A549 (cell line): ENCODE data around the gene ATG5. TPM values are rescaled to one million over a fixed set of nuclear protein-coding genes. Genes with fewer than 3 reads are reported as not detected.

ENCODE experiments used
- ATAC-seq, 2 experiments: fragments of 200-7000 bp in 1 of 2; fragments of >200 bp in 1 of 2; cut with Nextera tagmentation in 1 of 2; cut with Tn5 transposase in 1 of 2; 3 replicates each; pipeline versions ENCODE4 v1.8.0 to v1.9.1; 2018 to 2020; ENCODE audit warnings: mild to moderate bottlenecking in 1 of 2, moderate library complexity in 1 of 2
- CTCF ChIA-PET: fragments of 300-600 bp; sonication (Branson Sonifier 250); formaldehyde crosslinking; extraction: SDS; loops from one replicate; lab custom pipeline; 2021; ENCODE audit warnings: antibody characterized with exemption, inconsistent platforms; lab: Yijun Ruan, JAX
- POLR2A ChIA-PET: fragments of 350-600 bp; formaldehyde crosslinking; extraction: SDS; loops from one replicate; lab custom pipeline; 2021; ENCODE audit warnings: antibody characterized with exemption, inconsistent platforms; lab: Yijun Ruan, JAX
- DNase-seq, 2 experiments: peaks; one replicate each; pipeline versions ENCODE4 v3.0.0 to v3.0.0-alpha.2; 2011 to 2016; ENCODE audit warnings: low read depth in 1 of 2, low spot score in 1 of 2
- FAIRE-seq: peaks from 2 replicates; lab custom pipeline; 2011; peaks lifted over from hg19 to GRCh38; lab: Jason Lieb, UNC
- H3K27ac ChIP-seq, 2 experiments: fragments of >200 bp; sonication (Bioruptor Twin); formaldehyde crosslinking; 3 replicates each; pipeline ENCODE4 v1.5.1; 2016 to 2017
- H3K4me1 ChIP-seq: fragments of >200 bp; sonication (Bioruptor Twin); formaldehyde crosslinking; 3 replicates; pipeline ENCODE4 v1.6.1; 2016
- H3K4me2 ChIP-seq: fragments of >200 bp; sonication (Bioruptor Twin); formaldehyde crosslinking; 3 replicates; pipeline ENCODE4 v1.6.1; 2016
- H3K4me3 ChIP-seq: fragments of >200 bp; sonication (Bioruptor Twin); formaldehyde crosslinking; 3 replicates; pipeline ENCODE4 v1.5.1; 2016
- H3K9me3 ChIP-seq: fragments of >200 bp; sonication (Bioruptor Twin); formaldehyde crosslinking; 3 replicates; pipeline ENCODE4 v1.6.1; 2016
- BHLHE40 ChIP-seq: IDR thresholded peaks from 2 replicates; pipeline ENCODE4 v1.6.1; 2012; ENCODE audit warnings: low read depth, low read length, inconsistent platforms
- CBX2 ChIP-seq: fragments of 200-600 bp; sonication (generic); IDR thresholded peaks from 2 replicates; pipeline ENCODE4 v1.6.1; 2016; ENCODE audit warnings: low read depth, mild to moderate bottlenecking, borderline replicate concordance
- CHD2 ChIP-seq: fragments of 150-350 bp; IDR thresholded peaks from 2 replicates; pipeline ENCODE4 v1.6.1; 2014; ENCODE audit warnings: low read length; ENCODE audit not compliant: partially characterized antibody
- CHD4 ChIP-seq: fragments of 200-600 bp; sonication (generic); IDR thresholded peaks from 2 replicates; pipeline ENCODE4 v1.6.1; 2016; ENCODE audit warnings: antibody characterized with exemption, mild to moderate bottlenecking, borderline replicate concordance
- EHF ChIP-seq: fragments of 250-450 bp; sonication (Bioruptor Pico); IDR thresholded peaks from 2 replicates; pipeline ENCODE4 v1.5.0; 2020; ENCODE audit warnings: mild to moderate bottlenecking
- EP300 ChIP-seq, 2 experiments: fragments of >200 bp; sonication (Bioruptor Twin); formaldehyde crosslinking; IDR thresholded peaks; 2 replicates in 1 of 2; 3 replicates in 1 of 2; pipeline ENCODE4 v1.6.1; 2016 to 2017
- ESRRA ChIP-seq: fragments of 150-350 bp; IDR thresholded peaks from 2 replicates; pipeline ENCODE4 v1.6.1; 2014; ENCODE audit warnings: mild to moderate bottlenecking, low read length, borderline replicate concordance
- FOSB ChIP-seq: fragments of 250-450 bp; sonication (Bioruptor Pico); IDR thresholded peaks from 2 replicates; pipeline ENCODE4 v1.5.0; 2020; ENCODE audit warnings: mild to moderate bottlenecking, moderate library complexity
- FOSL2 ChIP-seq, 2 experiments: fragments of 450-650 bp in 1 of 2; fragments of >200 bp in 1 of 2; sonication (Bioruptor Twin) in 1 of 2; formaldehyde crosslinking; IDR thresholded peaks; 2 replicates each; pipeline versions ENCODE4 v1.5.0 to v1.6.1; 2016 to 2020; ENCODE audit warnings: mild to moderate bottlenecking in 1 of 2, moderate library complexity in 1 of 2
- FOXS1 ChIP-seq: fragments of 250-450 bp; sonication (Bioruptor Pico); IDR thresholded peaks from 2 replicates; pipeline ENCODE4 v1.5.0; 2020; ENCODE audit warnings: mild to moderate bottlenecking, moderate library complexity
- GATA3 ChIP-seq: IDR thresholded peaks from 2 replicates; pipeline ENCODE4 v1.6.1; 2012; ENCODE audit warnings: borderline replicate concordance
- HES2 ChIP-seq: fragments of >200 bp; sonication (Bioruptor Twin); formaldehyde crosslinking; IDR thresholded peaks from 2 replicates; pipeline ENCODE4 v1.6.1; 2016
- HEYL ChIP-seq: fragments of 250-450 bp; sonication (Bioruptor Pico); IDR thresholded peaks from 2 replicates; pipeline ENCODE4 v1.8.0; 2021; ENCODE audit warnings: mild to moderate bottlenecking, moderate library complexity
- HOXB13 ChIP-seq: fragments of 250-450 bp; sonication (Bioruptor Pico); IDR thresholded peaks from 2 replicates; pipeline ENCODE4 v1.5.0; 2020; ENCODE audit warnings: low read depth, mild to moderate bottlenecking, moderate library complexity
- HOXB5 ChIP-seq: fragments of 250-450 bp; sonication (Bioruptor Pico); IDR thresholded peaks from 2 replicates; pipeline ENCODE4 v1.5.0; 2020; ENCODE audit warnings: mild to moderate bottlenecking, moderate library complexity
- JUN ChIP-seq, 2 experiments: fragments of >200 bp; sonication (Bioruptor Twin); formaldehyde crosslinking; IDR thresholded peaks; 2 replicates in 1 of 2; 3 replicates in 1 of 2; pipeline ENCODE4 v1.6.1; 2016 to 2017
- JUNB ChIP-seq: fragments of >200 bp; sonication (Bioruptor Twin); formaldehyde crosslinking; IDR thresholded peaks from 2 replicates; pipeline ENCODE4 v1.6.1; 2016
- KDM1A ChIP-seq: fragments of 200-600 bp; sonication (generic); IDR thresholded peaks from 2 replicates; pipeline ENCODE4 v1.6.1; 2016; ENCODE audit warnings: low read depth, mild to moderate bottlenecking
- KDM5A ChIP-seq: fragments of 200-600 bp; sonication (generic); IDR thresholded peaks from 2 replicates; pipeline ENCODE4 v1.6.1; 2016; ENCODE audit warnings: antibody characterized with exemption, mild to moderate bottlenecking
- MAFK ChIP-seq: fragments of 450-650 bp; IDR thresholded peaks from 2 replicates; pipeline ENCODE4 v1.6.1; 2014; ENCODE audit not compliant: partially characterized antibody
- NFE2L2 ChIP-seq: fragments of 150-350 bp; conservative IDR thresholded peaks from 2 replicates; pipeline ENCODE4 v1.6.1; 2014; ENCODE audit warnings: low read length
- PHF8 ChIP-seq: fragments of 200-600 bp; sonication (generic); IDR thresholded peaks from 2 replicates; pipeline ENCODE4 v1.6.1; 2016; ENCODE audit warnings: low read depth, mild to moderate bottlenecking, antibody characterized with exemption, moderate library complexity, borderline replicate concordance
- POLR2AphosphoS2 ChIP-seq: conservative IDR thresholded peaks from 2 replicates; pipeline ENCODE4 v1.6.1; 2012; ENCODE audit warnings: low read length, improper control_type of control experiment, inconsistent platforms
- RAD21 ChIP-seq, 2 experiments: fragments of >200 bp in 1 of 2; sonication (Bioruptor Twin) in 1 of 2; formaldehyde crosslinking in 1 of 2; IDR thresholded peaks in 1 of 2; conservative IDR thresholded peaks in 1 of 2; 2 replicates in 1 of 2; 3 replicates in 1 of 2; pipeline ENCODE4 v1.6.1; 2012 to 2018; ENCODE audit warnings: inconsistent platforms in 1 of 2
- RARB ChIP-seq: fragments of 250-450 bp; sonication (Bioruptor Pico); IDR thresholded peaks from 2 replicates; pipeline ENCODE4 v1.8.0; 2021; ENCODE audit warnings: mild to moderate bottlenecking, moderate library complexity
- SMC3 ChIP-seq: fragments of >200 bp; sonication (Bioruptor Twin); formaldehyde crosslinking; IDR thresholded peaks from 3 replicates; pipeline ENCODE4 v1.6.1; 2018; ENCODE audit warnings: inconsistent platforms
- SREBF2 ChIP-seq: fragments of 450-650 bp; IDR thresholded peaks from 2 replicates; pipeline ENCODE4 v1.6.1; 2014; ENCODE audit warnings: mild to moderate bottlenecking, moderate library complexity
- TFCP2L1 ChIP-seq: fragments of 250-450 bp; sonication (Bioruptor Pico); IDR thresholded peaks from 2 replicates; pipeline ENCODE4 v1.5.0; 2021; ENCODE audit warnings: mild to moderate bottlenecking
- ZC3H11A ChIP-seq: fragments of 450-650 bp; IDR thresholded peaks from 2 replicates; pipeline ENCODE4 v1.6.1; 2014; ENCODE audit warnings: antibody characterized with exemption, mild to moderate bottlenecking
- WGBS: methylation state at CpG from one replicate; pipeline ENCODE4 v1.1.6; 2017; ENCODE audit errors: missing lambda C conversion rate; 5-methylcytosine and 5-hydroxymethylcytosine counted together
- polyA plus RNA-seq, 4 experiments: library from polyadenylated mRNA; depleted of rRNA in 3 of 4; stranded (reverse); fragments of >200 nt; fragmentation: RNase III in 1 of 4; extraction: RNeasy Plus Mini Kit Qiagen cat#74134 plus additional on column Dnase treatment in 1 of 4; gene quantifications; 2 replicates in 3 of 4; 3 replicates in 1 of 4; pipeline ENCODE4 v1.2.3, GENCODE V29; 2011 to 2017
- TF ChIP-seq, protein P1 (sequence below): IDR thresholded peaks from 2 replicates; pipeline ENCODE4 v1.6.1; 2012
- TF ChIP-seq, protein P2 (sequence below): IDR thresholded peaks from 2 replicates; pipeline ENCODE4 v1.6.1; 2012; ENCODE audit warnings: low read depth, borderline replicate concordance
- TF ChIP-seq, protein P3 (sequence below): fragments of >200 bp; sonication (Bioruptor Twin); formaldehyde crosslinking; IDR thresholded peaks from 3 replicates; pipeline ENCODE4 v1.6.1; 2016

ATG5 gene
- polyA plus RNA-seq, 2 of the 4 experiments (the other 2 are of a cell fraction), result 26.6 to 53.5 TPM

- FAIRE-seq, result no peak
- no peak overlapping the region for H3K4me2 ChIP-seq
- CTCF ChIA-PET, result interaction anchor here (1.6 kb wide), 1 partner anchor 13 kb away, joined by 3 read pairs; no protein-coding TSS in a partner anchor
- DNase-seq, result no peak
- H3K27ac ChIP-seq, result no peak overlapping the region
- no peak overlapping the region for H3K4me3 ChIP-seq
- no peaks in the 10 kb centered on the region for H3K9me3 ChIP-seq
- ATAC-seq, result no peak
- TF ChIP-seq, protein P1, sequence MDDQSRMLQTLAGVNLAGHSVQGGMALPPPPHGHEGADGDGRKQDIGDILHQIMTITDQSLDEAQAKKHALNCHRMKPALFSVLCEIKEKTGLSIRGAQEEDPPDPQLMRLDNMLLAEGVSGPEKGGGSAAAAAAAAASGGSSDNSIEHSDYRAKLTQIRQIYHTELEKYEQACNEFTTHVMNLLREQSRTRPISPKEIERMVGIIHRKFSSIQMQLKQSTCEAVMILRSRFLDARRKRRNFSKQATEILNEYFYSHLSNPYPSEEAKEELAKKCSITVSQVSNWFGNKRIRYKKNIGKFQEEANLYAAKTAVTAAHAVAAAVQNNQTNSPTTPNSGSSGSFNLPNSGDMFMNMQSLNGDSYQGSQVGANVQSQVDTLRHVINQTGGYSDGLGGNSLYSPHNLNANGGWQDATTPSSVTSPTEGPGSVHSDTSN, result no peak
- no peak for TF ChIP-seq SMC3
- TF ChIP-seq RAD21 (conservative IDR thresholded peaks at IDR 0.05 in 1 of 2, IDR thresholded peaks at IDR 0.05 in 1 of 2), result no peak
- TF ChIP-seq ESRRA, result no peak
- no peak for TF ChIP-seq NFE2L2
- no peak for TF ChIP-seq POLR2AphosphoS2
- no peak for TF ChIP-seq GATA3
- TF ChIP-seq SREBF2, result no peak
- TF ChIP-seq KDM1A, result no peak
- no peak for TF ChIP-seq JUN (IDR thresholded peaks at IDR 0.05)
- TF ChIP-seq PHF8, result no peak
- TF ChIP-seq CHD2, result no peak
- TF ChIP-seq KDM5A, result no peak
- TF ChIP-seq, protein P2, sequence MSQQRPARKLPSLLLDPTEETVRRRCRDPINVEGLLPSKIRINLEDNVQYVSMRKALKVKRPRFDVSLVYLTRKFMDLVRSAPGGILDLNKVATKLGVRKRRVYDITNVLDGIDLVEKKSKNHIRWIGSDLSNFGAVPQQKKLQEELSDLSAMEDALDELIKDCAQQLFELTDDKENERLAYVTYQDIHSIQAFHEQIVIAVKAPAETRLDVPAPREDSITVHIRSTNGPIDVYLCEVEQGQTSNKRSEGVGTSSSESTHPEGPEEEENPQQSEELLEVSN, result no peak
- no peak for TF ChIP-seq CBX2
- no peak for TF ChIP-seq FOSB
- no peak for TF ChIP-seq TFCP2L1 (CRISPR knock-in tag)
- no peak for TF ChIP-seq FOXS1 (CRISPR knock-in tag)
- TF ChIP-seq HOXB5 (CRISPR knock-in tag), result no peak
- TF ChIP-seq JUNB, result no peak
- H3K4me1 ChIP-seq, result peaks cover 5% of the 10 kb centered on the region; the same call in 1 of the 3 replicates
- POLR2A ChIA-PET, result no interaction called here
- WGBS, result 71% methylated on average over 2 of the region's 2 CpGs
Observed at GRCh38 chr6:106142876-106143431, 182.6 kb downstream of the ATG5 start.

DNA sequence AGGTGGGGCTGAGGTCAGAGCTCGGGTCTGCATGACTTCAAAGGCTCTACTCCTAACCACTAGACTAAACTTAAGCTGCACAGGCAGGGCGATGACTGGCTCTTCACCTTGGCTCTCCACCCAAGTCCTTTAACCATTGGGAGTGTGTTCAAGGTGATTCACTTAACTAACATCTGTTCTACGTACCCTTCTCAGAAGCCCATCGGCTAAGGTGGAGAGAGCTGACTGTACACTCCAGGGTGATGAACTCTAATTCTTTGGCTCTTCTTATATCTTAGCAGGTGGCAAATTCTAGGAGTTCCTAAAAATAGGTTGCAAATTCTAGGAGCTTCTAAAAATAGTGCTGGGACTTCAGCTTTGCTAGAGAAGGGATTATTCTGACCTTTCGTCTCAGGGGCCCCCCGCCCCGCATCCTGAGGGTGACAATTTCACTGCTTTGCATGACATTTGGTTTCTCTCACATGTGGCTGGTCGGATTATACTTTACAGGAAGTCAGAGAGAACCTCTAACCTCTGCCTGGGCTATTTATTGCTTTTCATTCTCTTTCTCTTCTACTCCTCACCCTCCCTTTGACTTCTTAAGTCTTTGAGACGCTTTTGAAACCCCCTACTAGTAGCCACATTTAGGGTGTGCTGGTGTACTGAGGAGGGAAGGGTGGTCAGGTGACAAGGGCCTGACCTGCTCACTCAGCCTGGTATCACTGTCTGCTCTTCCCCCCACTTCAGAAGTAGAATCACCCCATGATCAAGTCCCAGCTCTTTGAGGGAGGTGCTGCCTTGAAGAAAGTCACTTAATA, 183.9 kb downstream of the ATG5 start:
- FAIRE-seq (no peak), DNase-seq (no peak), ATAC-seq (no peak)
- no peak overlapping the region for H3K4me2 ChIP-seq
- no peaks in the 10 kb centered on the region; the same call in 2 of the 3 replicates for H3K4me1 ChIP-seq
- CTCF ChIA-PET, result interaction anchor here (0.7 to 1.2 kb wide), 2 partner anchors 657 to 923 kb away, joined by 3 to 4 read pairs; no protein-coding TSS in a partner anchor
- no peak overlapping the region for H3K4me3 ChIP-seq
- no peak overlapping the region for H3K27ac ChIP-seq
- 76% methylated on average over 9 of the region's 9 CpGs for WGBS
- POLR2A ChIA-PET, result no interaction called here
- no peaks in the 10 kb centered on the region for H3K9me3 ChIP-seq
- TF ChIP-seq HOXB13 (CRISPR knock-in tag) (no peak), CHD4 (no peak), RARB (CRISPR knock-in tag) (no peak), HES2 (no peak), JUNB (no peak), BHLHE40 (no peak), EP300 (IDR thresholded peaks at IDR 0.05) (no peak), HEYL (CRISPR knock-in tag) (no peak), ESRRA (no peak), SMC3 (no peak), FOSL2 (IDR thresholded peaks at IDR 0.05) (no peak), FOSL2 (CRISPR knock-in tag; IDR thresholded peaks at IDR 0.05) (no peak), EHF (CRISPR knock-in tag) (no peak), ZC3H11A (no peak), MAFK (no peak), NFE2L2 (no peak), POLR2AphosphoS2 (no peak)
- TF ChIP-seq, protein P3, sequence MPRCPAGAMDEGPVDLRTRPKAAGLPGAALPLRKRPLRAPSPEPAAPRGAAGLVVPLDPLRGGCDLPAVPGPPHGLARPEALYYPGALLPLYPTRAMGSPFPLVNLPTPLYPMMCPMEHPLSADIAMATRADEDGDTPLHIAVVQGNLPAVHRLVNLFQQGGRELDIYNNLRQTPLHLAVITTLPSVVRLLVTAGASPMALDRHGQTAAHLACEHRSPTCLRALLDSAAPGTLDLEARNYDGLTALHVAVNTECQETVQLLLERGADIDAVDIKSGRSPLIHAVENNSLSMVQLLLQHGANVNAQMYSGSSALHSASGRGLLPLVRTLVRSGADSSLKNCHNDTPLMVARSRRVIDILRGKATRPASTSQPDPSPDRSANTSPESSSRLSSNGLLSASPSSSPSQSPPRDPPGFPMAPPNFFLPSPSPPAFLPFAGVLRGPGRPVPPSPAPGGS, result no peak
